ENCODE results near the gene HBM. TPM values are rescaled to one million over a fixed set of nuclear protein-coding genes. Genes with fewer than 3 reads are reported as not detected.

Gene HBM
- total and polyA plus RNA-seq, 4 donors = 0.28 to 2,893 TPM; not detected in 2

GRCh38 chr16:179211-180092, 13.7 kb downstream of the HBM start:
- no peak for DNase-seq (ENCODE audit: low spot score)
- peaks cover 5 to 13% (median 11%) of the 10 kb centered on the region in 4 donors for H3K4me1 ChIP-seq (ENCODE audit: control insufficient read depth in 4 of 4, insufficient read depth in 4 of 4, low read length in 3 of 4)
- H3K27me3 ChIP-seq (ENCODE audit: control insufficient read depth in 4 of 4, insufficient read depth in 4 of 4, low read length in 3 of 4) = peaks cover 3 to 15% (median 8%) of the 10 kb centered on the region in 4 donors
- no peak overlapping the region for H3K9ac ChIP-seq (ENCODE audit: low read depth in 1 of 2, low read length in 2 of 2)
- no peak overlapping the region for H3K27ac ChIP-seq (ENCODE audit: low read depth in 1 of 2, low read length in 2 of 2)
- WGBS = 71% methylated on average over 17 of the region's 17 CpGs
- TF ChIP-seq ATF3 (IDR thresholded peaks at IDR 0.05) = no peak
- TF ChIP-seq RAD21 (IDR thresholded peaks at IDR 0.05) = no peak
- no peak for TF ChIP-seq HNF4G (IDR thresholded peaks at IDR 0.05)
- TF ChIP-seq FOXA1 (IDR thresholded peaks at IDR 0.05) = no peak
- no peaks in the 10 kb centered on the region for H3K36me3 ChIP-seq (ENCODE audit: control insufficient read depth in 4 of 4, insufficient read depth in 3 of 4, low read depth in 1 of 4, low read length in 3 of 4)
- no peak overlapping the region for H3K4me3 ChIP-seq (ENCODE audit: low read depth in 1 of 3, low read length in 3 of 3)
- H3K9me3 ChIP-seq (ENCODE audit: control insufficient read depth in 4 of 4, low read length in 3 of 4) = no peaks in the 10 kb centered on the region

GRCh38 chr16:180101-180675, 14.4 kb downstream of the HBM start, which contains the start of gene HBQ1:
TSS of gene HBQ1 (plus strand) at chr16:180459. CDS start at chr16:180487, 28 bp downstream.
- Histone ChIP-seq H3K27ac (ENCODE audit: low read depth in 1 of 2, low read length in 2 of 2) (no peak within 1 kb of the TSS), H3K4me1 (ENCODE audit: control insufficient read depth in 4 of 4, insufficient read depth in 4 of 4, low read length in 3 of 4) (peaks cover 5 to 13% (median 11%) of the 10 kb centered on the region in 4 donors), H3K9ac (ENCODE audit: low read depth in 1 of 2, low read length in 2 of 2) (no peak within 1 kb of the TSS), H3K4me3 (ENCODE audit: low read depth in 1 of 3, low read length in 3 of 3) (peak within 1 kb of the TSS in 1 of 3 donors; percentile 33), H3K36me3 (ENCODE audit: control insufficient read depth in 4 of 4, insufficient read depth in 3 of 4, low read depth in 1 of 4, low read length in 3 of 4) (no peaks in the 10 kb centered on the region), H3K27me3 (ENCODE audit: control insufficient read depth in 4 of 4, insufficient read depth in 4 of 4, low read length in 3 of 4) (peaks cover 3 to 15% (median 8%) of the 10 kb centered on the region in 4 donors), H3K9me3 (ENCODE audit: control insufficient read depth in 4 of 4, low read length in 3 of 4) (no peaks in the 10 kb centered on the region)
- TF ChIP-seq CTCF (IDR thresholded peaks at IDR 0.05; ENCODE audit: low read depth, low read length, missing input control) = peak; percentile 13
- TF ChIP-seq FOXA1 (IDR thresholded peaks at IDR 0.05) = no peak
- 11% methylated on average over 59 of the region's 59 CpGs for WGBS
- peak; percentile 84 for DNase-seq (ENCODE audit: low spot score)

- no peaks in the 10 kb centered on the region for H3K36me3 ChIP-seq (ENCODE audit: control insufficient read depth in 4 of 4, insufficient read depth in 3 of 4, low read depth in 1 of 4, low read length in 3 of 4)
- peaks cover 3 to 11% (median 7%) of the 10 kb centered on the region in 4 donors for H3K27me3 ChIP-seq (ENCODE audit: control insufficient read depth in 4 of 4, insufficient read depth in 4 of 4, low read length in 3 of 4)
- no peak for TF ChIP-seq TAF1 (conservative IDR thresholded peaks at IDR 0.05)
- TF ChIP-seq JUND (IDR thresholded peaks at IDR 0.05) = no peak
- H3K4me1 ChIP-seq (ENCODE audit: control insufficient read depth in 4 of 4, insufficient read depth in 4 of 4, low read length in 3 of 4) = peaks cover 5 to 13% (median 11%) of the 10 kb centered on the region in 4 donors
- H3K9me3 ChIP-seq (ENCODE audit: control insufficient read depth in 4 of 4, low read length in 3 of 4) = no peaks in the 10 kb centered on the region
- no peak overlapping the region for H3K9ac ChIP-seq (ENCODE audit: low read depth in 1 of 2, low read length in 2 of 2)
- DNase-seq (ENCODE audit: low spot score) = peak; percentile 67
- H3K27ac ChIP-seq (ENCODE audit: low read depth in 1 of 2, low read length in 2 of 2) = no peak overlapping the region
- peak overlapping the region in 1 of 3 donors; percentile 33 for H3K4me3 ChIP-seq (ENCODE audit: low read depth in 1 of 3, low read length in 3 of 3)
- 2% methylated on average over 89 of the region's 89 CpGs for WGBS
Observed at GRCh38 chr16:180681-181564, 15.1 kb downstream of the HBM start.

All from liver (tissue), 9 donors.